ENCODE data around the gene TIMM50. TPM values are rescaled to one million over a fixed set of nuclear protein-coding genes. Genes with fewer than 3 reads are reported as not detected.

The TIMM50 gene
- total RNA-seq, 1 donor from 2014 or later = 79.3 TPM

GRCh38 chr19:39470724-39471339 lies 9.8 kb upstream of the TIMM50 start:
- DNase-seq (ENCODE audit: low spot score, unreplicated experiment) = no peak
- Mint-ChIP-seq H3K4me1 (ENCODE audit: low read depth) (no peaks in the 10 kb centered on the region), H3K27me3 (no peaks in the 10 kb centered on the region), H3K27ac (no peak overlapping the region), H3K4me3 (ENCODE audit: low read depth) (no peak overlapping the region), H3K36me3 (ENCODE audit: insufficient read depth) (peaks cover 30% of the 10 kb centered on the region), H3K9me3 (ENCODE audit: low read depth) (no peaks in the 10 kb centered on the region)
- no peak for TF ChIP-seq CTCF (IDR thresholded peaks at IDR 0.05; ENCODE audit: unreplicated experiment)

GRCh38 chr19:39471756-39472536 lies 8.7 kb upstream of the TIMM50 start:
- H3K27me3 Mint-ChIP-seq = no peaks in the 10 kb centered on the region
- no peak overlapping the region for H3K4me3 Mint-ChIP-seq (ENCODE audit: low read depth)
- no peak for DNase-seq (ENCODE audit: low spot score, unreplicated experiment)
- H3K4me1 Mint-ChIP-seq (ENCODE audit: low read depth) = no peaks in the 10 kb centered on the region
- peaks cover 30% of the 10 kb centered on the region for H3K36me3 Mint-ChIP-seq (ENCODE audit: insufficient read depth)
- H3K27ac Mint-ChIP-seq = no peak overlapping the region
- no peaks in the 10 kb centered on the region for H3K9me3 Mint-ChIP-seq (ENCODE audit: low read depth)
- TF ChIP-seq CTCF (IDR thresholded peaks at IDR 0.05; ENCODE audit: unreplicated experiment) = no peak

- DNase-seq (ENCODE audit: low spot score, unreplicated experiment) = no peak
- no peaks in the 10 kb centered on the region for H3K27me3 Mint-ChIP-seq
- H3K36me3 Mint-ChIP-seq (ENCODE audit: insufficient read depth) = peaks cover 28% of the 10 kb centered on the region
- TF ChIP-seq CTCF (IDR thresholded peaks at IDR 0.05; ENCODE audit: unreplicated experiment) = no peak
- H3K27ac Mint-ChIP-seq = no peak overlapping the region
- no peak overlapping the region for H3K4me3 Mint-ChIP-seq (ENCODE audit: low read depth)
- no peaks in the 10 kb centered on the region for H3K9me3 Mint-ChIP-seq (ENCODE audit: low read depth)
- no peaks in the 10 kb centered on the region for H3K4me1 Mint-ChIP-seq (ENCODE audit: low read depth)
These were observed 7.7 kb upstream of the TIMM50 start for GRCh38 chr19:39472746-39473442.

- DNase-seq (ENCODE audit: low spot score, unreplicated experiment) = no peak
- no peak overlapping the region for H3K27ac Mint-ChIP-seq
- TF ChIP-seq CTCF (IDR thresholded peaks at IDR 0.05; ENCODE audit: unreplicated experiment) = no peak
- no peak overlapping the region for H3K4me3 Mint-ChIP-seq (ENCODE audit: low read depth)
- no peaks in the 10 kb centered on the region for H3K9me3 Mint-ChIP-seq (ENCODE audit: low read depth)
- H3K27me3 Mint-ChIP-seq = no peaks in the 10 kb centered on the region
- no peaks in the 10 kb centered on the region for H3K4me1 Mint-ChIP-seq (ENCODE audit: low read depth)
- H3K36me3 Mint-ChIP-seq (ENCODE audit: insufficient read depth) = peaks cover 25% of the 10 kb centered on the region
These were observed 7.1 kb upstream of the TIMM50 start for GRCh38 chr19:39473443-39473960.

GRCh38 chr19:39474139-39474620 lies 6.5 kb upstream of the TIMM50 start:
- Mint-ChIP-seq H3K27ac (peak overlapping the region; percentile 84), H3K9me3 (ENCODE audit: low read depth) (no peaks in the 10 kb centered on the region), H3K27me3 (no peaks in the 10 kb centered on the region), H3K4me3 (ENCODE audit: low read depth) (no peak overlapping the region), H3K4me1 (ENCODE audit: low read depth) (no peaks in the 10 kb centered on the region), H3K36me3 (ENCODE audit: insufficient read depth) (peaks cover 23% of the 10 kb centered on the region)
- peak; percentile 74 for DNase-seq (ENCODE audit: low spot score, unreplicated experiment)
- peak; percentile 82 for TF ChIP-seq CTCF (IDR thresholded peaks at IDR 0.05; ENCODE audit: unreplicated experiment)

All from progenitor cell of endocrine pancreas (in vitro differentiated cells).